ENCODE results near the gene RAD51B.

Gene RAD51B

DNA sequence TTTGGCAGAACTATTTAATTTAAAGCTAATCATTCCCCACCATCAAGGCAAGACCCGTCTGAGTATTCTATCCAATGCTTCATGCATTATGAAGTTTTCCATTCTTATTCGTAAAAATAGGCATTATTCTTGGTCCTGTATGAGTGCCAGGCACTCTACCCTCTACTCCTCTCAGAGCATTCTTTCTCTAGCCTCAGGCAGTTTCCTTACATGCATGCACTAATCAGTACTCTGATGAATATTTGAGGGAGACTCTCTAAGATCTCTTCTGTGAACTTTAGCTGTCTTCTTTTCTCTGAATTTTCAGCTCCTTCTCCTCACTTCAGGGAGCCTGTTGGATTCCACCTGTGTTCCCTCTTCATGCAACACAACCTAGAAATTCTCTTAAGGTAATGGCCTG lies 334.7 kb downstream of the RAD51B start:
- DNase-seq = no peak

DNA sequence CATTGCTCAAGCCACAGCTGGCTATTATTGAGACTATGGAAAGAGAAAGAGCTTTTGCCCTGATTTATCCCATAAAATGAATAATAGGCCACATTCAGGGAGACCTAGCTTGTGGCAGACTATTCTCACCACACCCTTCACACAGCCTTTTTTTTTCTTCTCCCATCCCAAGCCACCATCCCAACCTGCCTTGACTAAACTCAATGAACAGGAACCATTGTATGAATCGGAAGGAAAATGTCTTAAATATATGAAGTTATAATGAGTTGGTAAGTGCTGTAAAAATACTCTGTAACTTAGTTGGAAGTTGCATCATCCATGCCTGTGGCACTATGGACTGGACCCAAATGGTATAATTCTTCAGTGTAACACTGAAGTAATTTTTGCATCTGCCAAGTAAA lies 338.4 kb downstream of the RAD51B start:
- DNase-seq = no peak

DNA sequence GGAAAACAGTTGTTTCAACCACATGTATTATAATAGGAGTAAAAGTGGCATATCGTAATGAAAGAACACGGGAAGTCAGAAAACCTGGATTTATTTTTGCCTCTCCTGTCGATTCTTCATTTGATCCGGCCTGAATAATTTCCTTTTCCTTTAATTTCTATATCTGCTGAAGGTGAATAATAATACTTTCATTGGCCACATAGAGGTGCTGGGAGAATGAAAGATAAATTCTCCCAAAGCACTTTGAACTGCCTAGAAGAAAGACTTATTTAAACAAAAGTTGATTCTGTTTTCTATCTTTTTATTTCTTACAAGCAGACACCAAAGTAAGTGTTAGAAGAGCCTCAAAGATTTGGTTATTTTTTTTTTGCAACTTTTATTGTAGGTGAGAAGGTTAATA lies 339.1 kb downstream of the RAD51B start:
- DNase-seq = no peak

DNA sequence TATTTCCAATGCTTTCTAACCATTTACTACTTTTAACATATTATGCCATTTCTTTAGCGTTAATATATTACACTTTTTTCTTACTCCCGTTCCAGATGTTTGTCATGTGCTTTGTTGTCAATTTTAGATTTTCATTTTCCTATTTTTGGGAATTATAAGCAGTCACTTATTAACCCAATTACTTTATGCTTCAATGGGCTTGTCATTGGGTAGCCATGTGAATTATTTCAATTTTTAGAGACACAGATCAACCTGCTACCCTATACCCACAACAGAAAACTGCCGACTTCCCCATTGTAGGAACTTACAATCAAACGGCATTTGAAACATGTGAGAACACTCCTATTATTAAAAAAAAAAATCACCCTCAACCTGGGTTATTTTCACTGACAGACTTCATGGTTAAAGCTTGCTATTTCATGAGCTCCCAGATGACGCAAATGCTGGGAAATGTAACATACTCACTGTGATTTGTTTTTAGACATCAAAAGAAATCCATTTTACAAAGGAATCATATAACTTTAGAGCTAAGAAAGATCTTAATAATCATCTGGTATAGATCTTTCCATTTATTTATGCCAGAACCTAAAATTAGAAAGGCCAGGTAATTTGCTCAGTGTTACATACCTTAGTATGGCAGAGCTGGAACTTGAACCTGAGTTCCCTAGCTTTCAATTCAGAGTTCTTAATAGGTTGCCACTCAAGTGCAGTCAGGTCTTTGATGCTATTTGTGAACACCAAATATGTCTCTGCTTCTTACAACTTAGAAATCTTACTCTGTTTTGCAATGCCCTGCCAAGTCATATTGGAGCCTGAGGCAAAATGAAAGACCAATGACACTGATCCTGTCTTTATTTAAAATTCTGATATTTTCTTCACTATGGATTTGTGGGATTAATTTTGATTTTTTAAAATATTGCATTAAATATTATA lies 340.4 kb downstream of the RAD51B start:
- no peak for DNase-seq

DNA sequence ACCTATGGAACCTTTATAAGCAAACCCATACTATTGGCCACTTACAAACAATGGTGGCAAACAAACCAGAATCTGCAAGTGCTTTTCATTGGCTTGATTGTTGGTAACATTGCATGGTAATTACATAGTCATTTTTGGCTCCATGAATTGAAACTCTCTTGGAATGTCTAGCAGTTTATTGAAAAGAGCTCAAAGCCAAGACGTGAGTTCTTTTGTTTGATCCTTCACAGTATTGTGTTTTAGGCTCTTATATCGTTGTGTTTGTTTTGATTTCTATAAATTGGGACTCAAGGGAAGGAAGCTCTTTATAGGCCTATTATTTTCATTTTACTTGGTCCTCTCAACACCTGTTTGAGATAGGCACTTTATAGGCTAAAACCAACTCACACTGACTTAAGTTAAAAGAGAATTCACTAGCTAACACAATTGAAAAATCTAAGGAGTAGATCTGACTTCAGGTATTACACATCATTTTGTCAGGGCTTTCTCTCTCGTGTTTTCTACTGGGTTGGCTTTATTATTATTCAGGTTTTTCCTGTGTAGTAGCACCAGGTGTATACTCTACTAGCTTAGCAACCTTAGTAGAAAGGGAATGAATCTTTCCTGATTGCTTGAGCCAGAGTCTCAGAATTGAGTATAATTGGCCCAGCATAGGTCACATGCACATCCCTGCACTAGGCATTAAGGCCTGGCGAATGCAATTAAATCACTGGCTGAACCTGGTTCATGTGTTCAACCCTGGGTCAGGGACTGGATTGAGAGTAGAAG lies 341.4 kb downstream of the RAD51B start:
- no peak for DNase-seq

DNA sequence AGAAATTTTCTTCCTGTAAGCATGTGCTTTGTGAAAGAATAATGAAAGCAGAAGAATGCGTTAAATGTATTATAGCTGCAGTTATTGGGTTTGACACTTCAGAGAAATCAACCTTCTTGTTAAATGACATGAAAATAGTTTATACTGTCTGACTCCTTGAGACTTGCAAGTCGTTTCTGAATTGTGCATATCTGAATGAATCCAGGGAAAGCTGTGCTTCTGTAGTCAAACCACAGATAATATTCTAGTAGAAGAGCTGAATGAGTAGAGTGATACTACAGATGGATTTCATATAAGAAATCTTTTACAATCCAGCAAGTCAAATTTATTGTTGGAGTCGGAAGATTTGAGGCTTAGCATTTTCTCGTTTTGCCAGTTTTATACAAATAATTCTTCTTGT lies 343.3 kb downstream of the RAD51B start:
- DNase-seq = no peak

DNA sequence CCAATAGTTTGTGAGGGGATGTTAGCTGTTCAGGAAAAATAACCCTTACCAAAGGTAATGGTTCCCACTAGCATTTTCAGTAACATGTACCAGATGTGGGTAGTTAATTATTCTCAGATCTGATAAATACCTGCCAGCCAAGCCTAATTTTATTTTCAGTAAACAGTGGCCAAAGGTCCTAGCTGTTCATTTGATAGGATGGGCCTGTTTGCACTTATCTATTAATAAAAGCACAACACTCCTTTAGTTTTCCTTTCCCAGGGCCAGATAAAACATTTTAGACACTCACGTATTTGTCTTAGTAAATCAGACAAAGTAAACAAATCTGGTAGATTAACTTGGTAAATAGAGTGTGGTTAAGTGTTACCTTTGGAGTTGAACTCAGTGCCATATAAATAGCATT lies 345.1 kb downstream of the RAD51B start:
- DNase-seq = peak; percentile 48

DNA sequence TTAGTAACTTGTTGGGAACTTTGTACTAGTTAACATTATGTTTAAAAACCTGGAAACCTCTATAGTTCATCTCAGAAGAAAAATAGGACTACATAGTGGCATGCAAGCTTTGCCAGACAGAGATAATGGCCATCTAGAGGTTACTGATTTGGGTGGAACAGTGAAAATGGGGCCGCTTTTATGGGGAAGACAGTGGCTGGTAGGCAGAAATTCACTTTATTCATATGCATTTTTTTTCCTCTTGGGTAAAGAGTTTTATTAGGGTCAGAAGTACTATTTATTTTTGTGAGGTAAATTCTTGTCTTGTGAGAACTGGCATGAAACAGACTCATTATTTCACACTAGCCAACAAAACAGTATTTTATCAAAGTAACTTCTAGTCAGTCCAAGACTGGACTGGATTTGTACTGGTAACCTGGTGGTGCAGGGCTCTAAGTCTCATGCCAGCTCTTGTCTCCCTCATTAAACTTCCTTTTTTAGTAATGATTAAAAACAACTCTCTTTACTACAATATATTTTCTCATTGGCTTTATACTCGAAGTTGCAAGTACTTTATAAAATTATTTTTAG lies 345.8 kb downstream of the RAD51B start:
- DNase-seq = no peak

DNA sequence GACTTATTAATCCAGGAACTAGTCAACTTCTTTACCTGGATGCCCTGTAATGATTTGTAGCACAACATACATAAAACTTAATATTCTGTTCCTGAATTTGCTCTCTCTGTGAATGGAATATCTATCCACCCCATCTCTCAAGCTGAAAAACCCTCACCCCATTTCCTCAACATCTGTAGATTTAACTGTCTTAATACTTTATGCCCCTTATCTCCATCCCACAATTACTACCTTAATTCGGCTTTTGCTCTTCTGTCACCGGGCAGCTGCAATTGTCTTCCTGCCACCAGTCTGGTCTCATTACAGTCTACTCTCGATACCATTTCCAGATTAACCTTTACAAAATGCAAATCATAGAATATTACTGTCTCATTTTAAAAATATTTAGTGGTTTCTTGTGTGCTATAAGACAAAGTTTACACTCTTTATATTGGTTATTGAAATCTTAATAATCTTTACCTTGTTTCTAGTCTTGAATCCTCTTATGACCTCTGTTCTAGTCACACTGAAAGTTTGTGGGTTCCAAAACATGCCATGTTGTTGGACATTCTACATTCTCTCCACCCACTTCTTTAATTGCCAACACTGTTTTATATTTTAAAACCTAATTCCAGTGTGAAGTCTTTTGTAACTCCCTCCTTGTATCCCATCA lies 347.3 kb downstream of the RAD51B start:
- no peak for DNase-seq

DNA sequence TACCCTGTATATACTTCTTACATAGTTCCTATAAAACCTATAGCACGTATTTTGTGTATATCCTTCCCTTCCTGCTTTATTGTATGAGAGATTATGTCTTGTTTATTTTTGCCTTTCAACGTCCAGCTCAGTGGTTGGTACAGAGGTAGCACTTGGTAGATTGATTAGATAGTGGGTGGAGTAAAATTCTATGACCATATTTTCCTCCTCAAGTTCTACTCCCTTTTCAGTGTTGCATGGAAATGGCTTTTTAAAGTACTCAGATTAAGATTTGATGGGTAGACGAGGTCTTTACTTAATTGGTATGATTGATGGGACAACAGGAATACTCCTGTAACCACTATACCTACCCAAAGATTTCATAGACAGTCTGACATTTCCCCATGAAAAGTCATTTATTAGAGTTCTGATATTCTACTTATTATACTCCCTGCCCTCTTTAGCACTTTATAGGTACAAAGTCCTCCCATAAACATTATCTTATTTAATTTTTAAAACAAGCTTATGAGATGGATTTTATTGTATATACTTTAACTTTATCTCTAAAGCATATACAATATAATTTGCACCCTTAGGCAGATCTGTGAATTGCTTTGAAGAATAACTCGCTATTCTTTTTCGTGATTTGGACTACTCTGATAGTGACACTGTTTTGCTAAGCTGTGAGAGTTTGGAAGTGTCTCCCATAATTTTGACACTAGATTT lies 348.0 kb downstream of the RAD51B start:
- peak; percentile 39 for DNase-seq

DNA sequence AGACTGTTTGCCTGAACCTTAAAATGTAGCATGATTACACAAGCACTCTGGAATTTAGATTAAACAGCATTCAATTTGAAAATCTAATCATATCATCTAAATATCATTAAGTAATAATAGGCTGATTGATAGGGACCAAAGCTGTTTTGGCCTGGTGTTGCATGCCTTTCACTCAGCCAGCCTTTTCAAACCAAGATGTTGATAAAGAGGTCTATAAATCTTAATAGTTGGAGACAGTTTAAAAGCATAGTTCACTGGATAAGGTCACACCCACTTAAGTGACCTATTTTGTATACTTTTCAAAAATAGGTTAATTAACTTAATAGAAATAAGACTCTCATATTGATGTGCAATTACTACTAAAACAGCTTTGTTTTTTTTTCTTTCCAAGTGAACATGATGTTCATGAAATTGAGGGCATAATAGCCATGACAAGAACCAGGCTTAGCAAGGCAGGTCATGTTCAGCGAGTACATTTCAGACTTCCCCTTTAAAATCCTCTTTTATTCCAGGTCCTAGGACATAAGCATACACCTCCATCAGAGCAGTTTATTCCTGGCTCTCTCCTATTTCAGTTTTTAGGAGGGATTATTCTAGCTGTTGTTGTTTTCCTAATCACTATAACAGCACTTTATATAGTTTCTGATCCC lies 349.0 kb downstream of the RAD51B start:
- no peak for DNase-seq

DNA sequence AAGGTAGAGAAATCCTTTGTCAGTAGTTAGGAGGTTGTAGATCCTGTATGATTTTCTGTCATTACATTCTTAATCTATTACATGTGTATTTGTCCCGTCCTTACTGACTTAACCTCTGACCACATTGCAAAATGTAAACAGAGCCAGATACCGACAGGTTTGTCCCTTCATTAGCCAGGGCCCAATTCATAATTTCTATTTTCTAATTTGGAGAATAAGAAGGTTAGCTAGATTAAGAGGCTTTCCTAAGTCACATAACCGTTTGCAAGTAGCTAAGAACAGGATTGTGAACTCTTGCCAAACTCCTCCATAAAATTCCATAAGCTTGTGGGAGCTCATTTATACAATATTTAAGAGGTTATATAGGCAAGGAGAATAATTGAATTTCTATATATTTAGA lies 352.6 kb downstream of the RAD51B start:
- peak; percentile 49 for DNase-seq

DNA sequence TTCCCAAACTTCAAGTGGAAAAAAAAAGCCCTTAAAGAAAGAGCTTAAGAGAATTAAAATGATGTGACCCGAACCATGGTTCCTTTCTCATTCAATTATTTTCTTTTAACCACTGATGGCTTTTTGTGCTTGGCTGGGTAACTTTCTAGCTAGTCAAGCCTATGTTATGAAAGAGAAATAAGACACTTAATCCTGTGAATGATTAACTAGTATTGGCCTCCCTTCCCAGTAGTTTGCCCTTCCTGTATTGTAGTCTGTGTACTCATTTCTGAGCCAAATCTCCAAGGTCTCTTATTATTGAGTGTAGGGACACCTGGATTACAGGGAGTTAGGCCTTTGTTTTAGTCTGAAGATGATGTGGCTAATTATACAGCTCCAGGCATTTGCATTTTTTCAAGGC lies 353.0 kb downstream of the RAD51B start:
- DNase-seq = peak; percentile 87

DNA sequence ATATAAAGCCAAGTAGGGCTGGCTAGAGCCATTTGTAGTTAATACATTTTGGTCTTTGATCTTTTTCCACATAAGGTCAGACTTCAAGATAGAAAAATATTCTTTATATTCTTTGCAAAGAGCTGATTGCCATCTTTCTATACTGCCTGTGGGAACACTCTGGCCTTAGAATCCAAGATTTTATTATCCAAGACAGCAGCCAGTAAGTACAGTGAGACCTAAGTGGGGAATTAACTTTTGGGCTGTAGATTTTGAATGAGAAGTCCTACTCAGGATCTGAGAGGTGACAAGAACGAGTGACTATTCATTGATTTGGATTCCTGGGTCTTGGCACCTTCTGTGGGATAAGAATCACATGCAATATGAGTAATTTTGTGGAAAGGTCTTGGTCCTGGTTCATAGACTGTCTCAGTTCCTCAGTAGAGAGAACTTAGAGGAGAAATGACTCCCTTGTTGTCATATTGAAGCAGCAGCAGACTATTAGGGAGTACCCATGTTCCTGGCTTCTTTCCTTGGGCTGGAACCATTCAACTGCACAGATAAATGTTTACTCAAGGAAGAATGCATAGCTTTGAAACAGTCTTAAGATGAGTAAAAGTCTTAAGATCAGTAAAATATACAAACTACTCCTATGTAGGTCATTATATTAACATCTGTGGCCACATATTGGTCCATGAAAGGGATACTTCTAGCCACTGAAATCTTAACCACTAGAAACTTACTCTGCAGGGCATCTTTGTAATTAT lies 353.8 kb downstream of the RAD51B start:
- DNase-seq = no peak

DNA sequence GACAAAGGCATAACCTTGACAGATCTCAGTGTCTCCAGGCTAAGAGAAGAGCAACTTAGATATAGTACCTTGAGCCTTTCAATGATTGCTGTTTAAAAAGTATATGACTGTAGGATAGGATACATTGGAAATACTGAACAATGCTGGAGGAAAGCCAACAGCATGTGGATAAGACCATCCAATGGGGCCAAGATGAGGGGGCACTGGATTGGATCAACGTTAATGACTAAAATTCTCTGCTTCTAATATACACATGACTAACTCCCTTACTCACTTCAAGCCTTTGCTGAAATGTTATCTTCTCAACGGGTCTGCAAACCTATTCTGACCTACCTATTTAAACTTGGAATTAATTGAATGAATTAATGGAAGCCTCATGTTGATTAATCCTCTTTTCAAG lies 354.9 kb downstream of the RAD51B start:
- no peak for DNase-seq

DNA sequence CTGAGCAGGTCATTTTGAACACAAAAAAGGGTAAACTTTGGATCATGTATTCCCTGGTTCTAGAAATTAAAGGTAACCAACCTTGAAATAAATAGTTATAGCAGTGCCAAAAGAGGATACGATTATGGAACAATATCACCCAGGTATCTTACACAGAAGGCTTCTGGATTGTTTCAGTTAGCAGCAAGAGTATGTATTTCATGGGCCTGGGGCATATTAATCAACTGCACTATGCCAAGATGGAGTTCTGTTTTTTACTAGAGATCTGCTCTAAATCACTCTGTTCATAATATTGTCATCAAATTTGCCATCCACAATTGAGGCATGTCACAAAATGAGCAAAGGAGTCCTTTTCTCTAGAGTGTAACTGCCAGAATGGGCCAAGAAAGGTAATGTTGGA lies 357.1 kb downstream of the RAD51B start:
- no peak for DNase-seq

DNA sequence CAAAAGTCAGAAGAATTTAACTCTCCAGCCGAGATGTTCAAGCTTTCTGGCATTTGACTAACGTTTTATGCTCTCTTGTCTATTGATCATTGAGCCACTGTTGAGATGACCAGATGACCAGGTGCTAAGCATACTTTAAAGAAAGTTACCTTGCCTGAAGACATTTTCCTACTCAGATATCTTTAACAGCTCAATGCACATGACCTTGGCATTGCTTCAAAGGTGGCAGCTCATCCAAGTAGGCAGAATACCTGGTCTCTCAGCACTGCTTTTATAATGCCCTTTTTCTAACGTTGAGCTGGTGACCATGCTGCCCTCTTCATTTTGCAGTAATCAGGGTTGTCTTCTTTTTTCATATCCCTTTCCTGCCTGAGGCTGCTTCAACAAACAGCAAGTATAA lies 358.1 kb downstream of the RAD51B start:
- DNase-seq = no peak

DNA sequence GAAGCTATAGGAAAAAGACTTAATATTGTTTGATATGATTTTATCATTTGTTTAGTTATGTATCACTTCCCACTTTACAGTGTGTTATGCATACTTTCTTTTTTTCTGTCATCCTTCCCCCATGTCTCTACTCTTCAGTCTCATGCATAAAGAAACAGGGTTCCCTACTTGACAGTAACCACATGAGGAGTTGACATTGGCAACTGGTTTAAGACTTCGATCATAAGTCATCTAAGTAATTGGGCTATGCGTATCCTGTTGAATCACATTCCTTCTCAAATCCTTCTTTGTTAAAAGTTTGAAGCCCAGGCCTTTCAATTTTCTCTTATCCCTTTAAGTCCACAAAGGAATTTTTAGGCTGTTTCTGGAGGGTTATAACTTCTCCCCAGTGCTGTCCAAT lies 358.7 kb downstream of the RAD51B start:
- no peak for DNase-seq

DNA sequence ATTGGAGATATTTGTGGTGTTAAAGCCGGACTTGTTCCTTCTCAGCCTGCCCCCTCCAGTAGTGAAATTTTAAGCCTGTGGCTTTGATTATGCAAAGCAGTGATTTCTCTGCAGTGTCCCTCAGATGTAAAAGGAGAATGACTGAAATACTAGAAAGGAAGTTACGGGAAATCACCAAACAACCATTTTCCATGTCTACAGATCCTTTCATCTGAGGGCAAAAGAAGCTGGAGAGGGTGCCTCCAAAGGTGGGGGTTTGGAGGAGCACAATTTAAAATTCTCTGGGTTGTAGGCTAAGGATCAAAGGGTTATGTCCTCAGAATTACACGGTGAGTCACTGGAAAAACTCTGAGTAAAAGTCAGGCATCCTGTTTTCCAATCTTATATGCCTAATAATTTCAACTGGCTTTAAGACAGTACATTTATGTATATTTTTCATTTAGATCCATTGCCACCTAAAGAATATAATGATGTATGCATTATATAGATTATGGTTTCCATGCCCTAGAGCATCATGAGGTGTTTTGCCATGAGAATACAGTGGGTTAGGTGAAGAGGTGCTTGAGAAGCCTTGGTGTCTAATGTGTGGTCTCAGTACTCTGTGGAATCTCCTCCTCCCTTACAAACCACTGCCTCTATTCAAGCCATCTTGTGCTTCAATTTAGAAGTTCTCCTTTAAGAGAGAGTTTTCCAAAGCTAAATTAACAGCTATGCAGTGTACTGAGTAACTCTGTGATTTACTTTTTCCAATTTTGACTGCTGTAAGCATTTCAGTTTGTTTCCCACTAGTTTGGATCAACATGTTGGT lies 362.1 kb downstream of the RAD51B start:
- no peak for DNase-seq

DNA sequence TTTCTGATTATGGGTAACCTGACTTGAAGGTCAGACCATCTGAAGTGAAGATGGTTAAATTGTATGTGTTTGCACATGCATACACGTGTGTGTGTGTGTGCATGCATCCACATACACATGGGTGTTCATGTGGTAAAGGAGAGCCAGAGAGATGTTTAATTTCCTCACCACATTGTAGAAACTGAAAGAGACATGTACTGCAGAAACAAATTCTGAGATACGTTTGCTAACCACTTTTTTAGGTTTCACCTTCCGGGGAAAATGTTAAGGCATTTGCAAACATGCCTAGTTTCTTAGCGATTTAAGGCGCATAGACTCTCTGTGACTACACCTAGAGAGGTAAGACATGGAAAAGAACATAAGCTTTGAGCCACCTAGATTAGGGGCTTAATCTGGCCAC lies 362.9 kb downstream of the RAD51B start:
- no peak for DNase-seq

Data from DMS53 (cell line).